Measurements from ENCODE around the gene RFTN1.
A peak's percentile ranks its signal among the peaks of the same experiment; 100 is the strongest.

The RFTN1 gene

DNA sequence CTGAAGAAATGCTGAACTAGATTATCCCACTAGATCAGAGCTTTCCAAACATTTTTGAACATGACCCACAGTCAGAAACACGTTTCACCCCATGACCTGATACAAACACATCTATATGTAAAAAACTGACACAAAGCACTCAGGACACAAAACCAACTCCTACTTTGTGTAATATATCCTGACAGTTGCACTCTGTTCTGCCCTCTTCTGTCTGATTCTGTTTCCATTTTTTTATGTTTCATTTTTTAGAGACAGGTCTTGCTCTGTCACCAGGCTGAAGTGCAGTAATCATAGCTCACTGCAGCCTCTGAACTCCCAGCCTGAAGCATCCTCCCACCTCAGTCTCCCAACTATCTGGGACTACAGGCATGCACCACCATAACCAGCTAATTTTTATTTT is 15.8 kb upstream of the RFTN1 start:
- no peak for DNase-seq (ENCODE audit: low read depth in 3 of 3)

DNA sequence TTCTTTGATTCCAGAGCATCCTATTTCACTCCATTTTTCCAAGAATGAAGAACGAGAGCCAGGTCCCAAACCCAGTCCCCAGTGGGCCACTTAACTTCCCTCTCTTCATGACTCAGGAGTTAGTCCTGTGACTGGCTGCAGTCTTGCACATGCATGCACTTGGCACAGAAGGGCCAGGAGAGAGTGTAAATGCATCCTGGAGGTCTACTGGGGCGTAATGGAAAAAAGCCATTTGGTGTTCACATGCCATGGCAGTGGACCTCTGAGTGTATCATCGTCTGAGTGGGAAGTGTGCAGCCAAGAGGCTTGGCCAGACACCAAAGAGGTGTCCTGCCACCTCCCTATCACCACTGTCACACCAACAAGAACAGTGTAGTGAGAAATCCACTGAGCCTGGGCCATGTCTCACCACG is 15.1 kb upstream of the RFTN1 start:
- DNase-seq (ENCODE audit: low read depth in 3 of 3): no peak

DNA sequence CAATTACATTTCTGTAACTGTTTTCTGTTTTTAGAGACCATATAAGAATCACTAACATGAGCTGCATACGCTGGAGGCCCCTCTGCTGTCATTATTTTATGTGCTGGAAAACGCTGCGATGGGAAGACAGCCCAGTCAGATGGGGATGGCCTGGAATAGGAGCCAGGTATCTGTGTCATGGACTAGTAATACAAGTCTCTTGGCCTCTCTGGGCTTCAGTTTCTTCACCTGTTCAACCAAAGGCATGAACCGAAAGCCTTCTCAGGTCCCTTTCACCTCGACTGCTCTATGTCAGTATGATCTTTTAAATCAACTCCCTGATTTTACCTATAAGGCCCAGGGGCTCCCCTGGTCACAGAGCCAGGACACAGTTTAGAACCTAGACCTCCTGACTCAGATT is 14.6 kb upstream of the RFTN1 start:
- no peak for DNase-seq (ENCODE audit: low read depth in 3 of 3)

DNA sequence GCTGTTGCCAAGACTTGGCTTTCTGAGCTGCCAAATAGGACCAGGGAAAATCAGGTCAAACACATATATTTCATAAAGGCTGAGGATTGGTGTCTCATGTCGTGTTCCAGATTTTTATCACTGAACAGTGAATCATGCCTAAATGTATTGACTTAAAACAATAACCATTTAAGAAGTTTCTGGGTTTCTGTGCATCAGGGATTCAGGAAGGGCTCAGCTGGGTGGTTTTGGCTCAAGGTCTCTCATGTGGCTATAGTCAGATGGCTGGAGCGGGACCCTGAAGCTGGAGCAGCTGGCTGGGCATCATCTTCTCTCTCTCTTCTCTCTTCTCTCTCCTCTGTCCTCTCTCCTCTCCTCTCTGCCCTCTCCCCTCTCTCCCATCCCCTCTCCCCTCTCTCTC is 10.7 kb upstream of the RFTN1 start:
- DNase-seq (ENCODE audit: low read depth in 3 of 3): no peak

DNA sequence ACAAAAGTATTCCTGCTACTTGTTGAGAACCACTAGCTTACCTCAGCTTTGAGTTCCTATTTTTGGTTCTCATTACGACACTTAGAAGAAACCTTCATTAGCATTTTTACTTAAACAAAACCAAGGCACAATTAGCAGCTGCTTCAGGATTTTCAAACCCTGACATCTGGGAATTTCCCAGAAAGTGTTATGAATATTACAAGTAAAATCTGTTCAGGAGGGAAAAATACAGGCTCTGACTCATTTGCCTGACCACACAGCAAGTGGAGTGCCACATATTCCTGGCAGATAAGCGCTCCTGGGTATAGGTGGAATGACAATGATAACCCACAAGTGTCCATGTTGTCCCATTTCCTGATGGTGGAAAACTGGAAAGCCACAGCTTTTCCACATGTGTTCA is 10.3 kb upstream of the RFTN1 start:
- DNase-seq (ENCODE audit: low read depth in 3 of 3): no peak

DNA sequence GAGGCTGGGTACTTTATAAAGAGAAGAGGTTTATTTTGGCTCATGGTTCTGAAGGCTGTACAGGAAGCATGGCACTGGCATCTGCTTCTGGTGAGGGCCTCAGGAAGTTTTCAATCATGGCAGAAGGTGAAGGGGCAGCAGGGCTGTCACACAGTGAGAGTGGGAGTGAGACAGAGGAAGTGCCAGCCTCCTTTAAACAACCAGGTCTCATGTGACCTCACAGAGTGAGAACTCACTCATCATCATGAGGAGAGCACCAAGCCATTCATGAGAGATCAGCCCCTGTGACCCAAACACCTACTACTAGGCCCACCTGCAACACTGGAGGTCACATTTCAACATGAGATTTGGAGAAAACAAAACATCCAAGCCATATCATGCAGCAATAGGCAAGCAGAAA is 9.3 kb upstream of the RFTN1 start:
- DNase-seq (ENCODE audit: low read depth in 3 of 3): no peak

DNA sequence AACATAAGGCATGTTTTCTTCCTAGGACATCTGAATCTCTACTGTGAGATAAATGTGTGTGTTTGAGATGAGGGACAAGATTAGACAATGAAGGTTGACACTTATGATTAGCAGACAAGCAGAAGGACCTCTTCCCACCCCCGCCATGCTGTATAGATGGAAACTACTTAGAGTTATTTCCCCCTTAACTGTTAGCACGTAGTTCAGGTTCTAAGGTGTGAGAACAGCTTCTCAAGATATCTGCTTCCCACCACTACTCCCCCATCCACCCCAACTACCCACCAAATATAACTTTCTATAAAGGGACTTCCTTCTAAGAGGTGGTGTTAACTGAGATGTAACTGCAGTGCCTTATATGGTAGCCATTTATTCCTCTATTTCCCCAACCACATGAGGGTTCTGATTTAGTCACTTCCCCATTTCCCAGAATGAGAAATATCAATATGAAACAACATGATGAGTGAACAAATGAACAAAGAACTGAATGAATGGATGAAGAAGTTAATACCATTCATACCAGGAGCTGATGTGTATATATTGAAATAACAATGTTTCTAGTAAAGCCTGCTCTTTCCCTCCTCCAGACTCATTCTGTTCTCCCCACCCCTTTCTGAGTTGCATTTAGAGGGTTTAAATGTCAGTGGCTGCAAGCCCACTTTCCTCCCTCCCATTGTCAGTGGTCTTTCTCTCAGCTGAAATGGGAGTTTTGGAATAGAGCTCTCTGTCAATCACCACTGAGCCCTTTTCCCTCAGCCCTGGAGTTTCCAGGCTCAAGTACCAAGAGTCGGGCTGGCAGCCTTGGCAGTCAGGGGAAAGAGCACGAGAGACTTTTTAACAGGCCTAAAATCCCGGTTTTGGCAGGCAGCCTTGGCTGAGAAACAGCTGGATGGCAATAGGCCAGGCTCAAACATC is 7.7 kb upstream of the RFTN1 start:
- no peak for DNase-seq (ENCODE audit: low read depth in 3 of 3)

DNA sequence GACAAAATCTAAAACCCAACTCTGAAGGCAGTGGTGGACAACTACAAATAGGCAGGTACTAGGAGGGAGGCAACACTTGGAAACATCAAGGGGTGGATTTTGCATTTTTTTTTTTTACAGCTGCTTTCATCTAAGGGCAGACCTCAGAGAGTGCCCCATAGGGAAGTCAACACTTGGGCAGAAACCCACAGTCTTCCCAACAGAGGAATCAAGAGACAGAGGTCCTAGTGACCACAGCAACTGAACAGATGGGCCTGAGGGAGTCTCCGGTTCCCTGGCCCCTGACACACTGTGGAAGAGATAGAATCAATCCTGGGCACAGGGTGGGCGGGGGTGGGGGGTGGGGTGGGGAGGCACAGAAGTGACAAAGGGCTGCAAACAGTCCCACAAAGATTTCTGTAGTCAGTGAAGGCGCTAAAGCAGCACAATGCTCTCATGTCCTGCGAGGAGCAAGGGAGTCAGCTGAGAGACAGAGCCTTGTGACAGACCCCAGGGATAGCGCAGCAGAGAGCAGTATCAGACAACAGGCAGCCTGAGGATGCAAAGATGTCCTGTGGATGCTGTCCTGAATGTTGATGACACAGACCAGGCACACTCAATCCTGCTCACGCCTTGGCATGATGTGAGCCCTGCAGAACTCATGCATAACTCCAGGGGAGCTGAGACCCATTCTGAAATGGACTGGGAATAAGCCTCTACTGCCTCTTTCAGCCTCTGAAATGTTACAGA is 6.9 kb upstream of the RFTN1 start:
- DNase-seq (ENCODE audit: low read depth in 3 of 3): no peak

DNA sequence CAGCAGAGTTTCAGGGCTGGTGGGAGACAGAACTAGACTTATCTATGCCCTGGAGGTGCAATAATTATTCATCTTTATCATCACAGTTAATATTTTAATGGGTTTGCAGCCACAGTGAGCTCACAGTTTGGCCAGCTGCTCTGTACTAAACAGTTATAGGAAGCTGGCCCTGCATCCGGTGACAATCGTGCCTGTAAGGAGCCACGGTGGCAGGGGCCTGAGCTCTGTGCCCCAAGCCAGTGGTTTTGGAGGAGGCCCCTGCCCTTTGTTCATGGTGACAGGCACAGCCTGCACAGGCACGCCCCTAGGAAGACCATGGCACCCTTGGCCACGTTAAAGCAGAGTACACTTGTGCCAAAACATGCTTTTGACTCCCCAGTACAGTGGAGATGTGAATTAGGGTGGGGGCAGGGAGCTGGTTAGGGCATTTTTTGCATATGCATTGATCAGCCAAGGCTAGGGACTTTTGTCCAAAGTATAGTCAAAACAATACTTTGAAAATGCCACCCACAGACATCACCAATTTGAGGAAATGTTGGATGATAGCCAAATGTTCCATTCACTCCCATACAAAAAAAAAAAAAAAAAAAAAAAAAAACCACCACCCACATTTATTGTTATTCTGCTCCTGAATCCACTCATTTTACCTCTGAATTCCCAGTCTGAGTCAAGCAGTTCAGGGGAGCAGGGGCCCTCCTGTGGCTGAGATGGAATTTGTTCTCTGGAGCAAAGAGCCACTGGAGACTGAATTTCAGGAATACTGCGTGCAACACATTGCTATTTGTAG is 3.4 kb upstream of the RFTN1 start:
- DNase-seq (ENCODE audit: low read depth in 3 of 3): no peak

DNA sequence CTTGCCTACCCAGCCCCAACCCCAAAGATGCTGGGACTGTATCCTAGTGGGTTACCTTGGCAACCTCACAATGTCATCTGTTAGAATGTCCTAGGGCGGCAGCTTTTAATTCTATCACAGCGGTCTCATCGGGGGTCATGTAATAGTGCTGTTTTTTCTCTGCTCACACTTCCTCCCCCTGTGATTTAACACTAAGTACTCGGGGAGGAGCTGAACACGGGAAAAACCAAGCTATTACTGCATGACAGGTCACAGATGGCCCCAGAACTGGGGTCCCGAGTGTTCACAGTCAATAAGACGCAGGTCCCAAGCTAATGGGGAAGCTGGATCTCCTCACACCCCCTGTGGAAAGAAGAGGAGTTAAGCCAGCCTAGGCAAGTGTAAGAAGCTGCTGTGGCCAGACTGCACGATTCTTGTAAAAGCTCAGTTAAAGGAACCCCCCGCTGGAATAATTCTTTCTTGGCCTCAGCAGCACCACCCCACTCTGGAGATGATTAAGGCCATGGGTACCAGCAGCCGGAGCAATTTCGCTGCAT is 2.5 kb upstream of the RFTN1 start:
- no peak for DNase-seq (ENCODE audit: low read depth in 3 of 3)

DNA sequence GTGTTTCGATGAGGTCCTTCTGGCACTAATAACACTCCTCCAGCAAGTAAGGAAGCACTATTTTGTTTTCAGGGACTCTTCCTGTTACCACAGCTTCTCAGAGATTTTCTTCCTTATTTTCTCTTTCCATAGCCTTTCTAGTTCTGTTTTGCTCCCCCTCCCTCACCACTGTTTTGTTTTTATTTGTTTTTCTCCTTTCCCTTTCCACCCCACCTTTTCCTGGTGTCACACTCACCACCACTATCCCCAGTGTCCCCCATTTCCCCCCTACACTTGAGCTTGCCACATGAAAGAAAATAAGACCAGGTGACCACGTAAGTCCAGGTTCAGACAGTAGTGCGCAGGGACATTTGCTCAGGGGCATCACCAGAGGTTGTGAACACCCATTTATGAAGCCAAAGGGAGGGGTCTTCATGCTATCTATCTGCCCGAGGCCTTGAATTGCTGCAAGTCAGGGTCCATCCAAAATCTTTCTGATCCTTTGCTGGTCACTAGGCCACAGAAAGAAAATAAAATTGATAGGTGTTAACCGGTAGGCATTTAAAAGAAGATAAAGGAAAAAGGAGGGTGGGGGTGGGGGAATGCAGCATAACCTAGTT is 1.4 kb upstream of the RFTN1 start:
- DNase-seq (ENCODE audit: low read depth in 3 of 3): no peak

DNA sequence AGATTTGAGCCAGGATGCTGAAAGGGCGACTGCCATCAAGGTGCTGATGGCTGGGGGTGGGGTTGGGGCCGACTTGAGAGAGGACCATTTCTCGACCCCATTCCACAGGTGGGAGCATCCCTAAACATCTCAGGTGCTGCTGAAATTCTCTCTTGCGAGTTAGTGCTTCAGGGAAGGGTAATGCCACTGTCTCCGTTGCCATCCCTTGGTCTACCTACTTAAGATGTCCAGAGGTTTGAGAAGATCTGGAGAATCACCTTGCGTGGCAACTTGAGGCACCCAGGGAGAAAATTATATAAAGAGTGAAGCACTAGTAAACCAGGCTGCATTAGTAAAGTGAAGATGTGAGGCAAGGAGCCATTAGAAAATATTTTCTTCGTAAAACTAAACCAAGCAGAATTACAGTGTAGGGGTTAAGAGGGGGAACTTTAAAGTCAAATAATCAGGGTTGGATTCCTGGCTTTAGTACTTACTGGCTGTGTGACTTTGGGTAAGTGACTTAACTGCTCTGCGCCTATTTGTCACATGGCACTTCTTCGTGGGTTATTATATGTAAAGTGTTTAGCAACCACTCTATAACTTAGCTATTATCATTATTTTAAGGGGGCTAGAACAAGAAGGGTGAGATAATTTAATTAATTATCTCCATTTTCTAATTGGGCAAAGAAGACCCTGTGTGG is 662 bp upstream of the RFTN1 start:
- no peak for DNase-seq (ENCODE audit: low read depth in 3 of 3)

DNA sequence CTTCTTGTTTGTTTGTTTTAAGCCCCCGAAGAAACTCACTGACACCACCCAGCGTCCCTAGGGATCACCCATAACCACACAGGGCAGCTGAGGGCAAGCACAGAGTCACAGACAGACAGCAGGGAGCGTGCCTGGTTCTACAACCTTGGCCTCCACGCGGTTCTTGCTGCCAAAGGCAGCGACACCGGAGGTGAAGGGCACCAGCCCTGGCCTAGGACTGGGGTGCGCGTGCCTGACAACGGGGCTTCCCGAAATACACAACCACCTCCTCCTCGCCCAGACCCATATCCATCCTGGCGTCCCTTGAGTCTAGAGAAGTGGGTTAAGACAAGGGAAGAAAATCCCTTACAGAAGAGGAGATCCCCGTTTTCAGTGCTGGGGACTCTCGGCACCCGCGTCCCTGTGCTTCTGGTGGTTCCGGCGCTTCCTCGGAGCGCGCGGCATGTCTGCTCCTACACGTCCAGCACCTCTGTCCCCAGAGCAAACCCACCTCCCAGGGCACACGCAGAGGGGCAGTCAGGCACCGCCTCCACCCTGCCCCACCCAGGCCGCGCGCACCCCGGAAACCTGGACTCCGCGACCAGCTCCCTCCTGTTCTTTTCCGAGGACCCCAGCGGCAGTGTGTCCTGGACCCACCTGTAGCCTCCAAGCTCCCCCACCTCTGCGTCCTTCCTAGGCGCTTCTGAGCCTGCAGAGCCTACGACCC is 911 bp downstream of the RFTN1 start:
- no peak for DNase-seq (ENCODE audit: low read depth in 3 of 3)

DNA sequence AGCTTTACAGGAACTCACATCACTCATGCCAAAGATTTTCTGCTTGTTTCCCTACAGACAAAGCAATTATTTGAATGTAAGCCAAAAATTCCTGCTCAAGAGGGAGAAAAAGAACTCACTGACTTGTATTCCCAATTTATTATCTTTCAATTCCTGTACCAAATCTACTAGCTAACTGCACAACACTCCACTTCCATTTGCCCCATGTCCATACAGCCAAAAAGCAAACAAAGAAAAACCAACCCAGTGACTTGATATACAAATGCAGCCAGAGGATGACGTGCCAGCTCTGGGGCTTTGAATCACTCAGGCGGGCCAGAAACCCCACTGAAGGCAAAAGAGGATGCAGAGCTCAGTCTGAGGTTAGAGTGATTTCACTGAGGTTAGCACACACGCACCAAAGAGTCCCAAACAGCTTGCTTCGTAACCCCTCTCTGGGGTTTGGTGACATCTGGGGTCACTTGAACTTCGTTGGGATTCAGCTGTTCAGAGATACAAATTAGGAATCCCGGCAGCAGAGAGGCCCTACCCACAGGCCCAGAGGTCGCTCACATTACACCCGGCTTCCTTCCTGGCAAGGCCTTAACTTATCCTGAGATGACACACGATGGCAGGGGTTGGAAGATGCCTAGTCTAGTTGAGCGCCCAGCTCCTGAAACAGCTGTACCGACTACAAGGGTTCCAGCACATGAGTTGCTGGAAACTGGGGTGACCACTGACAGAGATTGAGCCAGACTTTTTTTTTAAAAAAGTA is 1.6 kb downstream of the RFTN1 start:
- peak in 2 of 3 donors; percentile 65 to 80 for DNase-seq (ENCODE audit: low read depth in 3 of 3)

DNA sequence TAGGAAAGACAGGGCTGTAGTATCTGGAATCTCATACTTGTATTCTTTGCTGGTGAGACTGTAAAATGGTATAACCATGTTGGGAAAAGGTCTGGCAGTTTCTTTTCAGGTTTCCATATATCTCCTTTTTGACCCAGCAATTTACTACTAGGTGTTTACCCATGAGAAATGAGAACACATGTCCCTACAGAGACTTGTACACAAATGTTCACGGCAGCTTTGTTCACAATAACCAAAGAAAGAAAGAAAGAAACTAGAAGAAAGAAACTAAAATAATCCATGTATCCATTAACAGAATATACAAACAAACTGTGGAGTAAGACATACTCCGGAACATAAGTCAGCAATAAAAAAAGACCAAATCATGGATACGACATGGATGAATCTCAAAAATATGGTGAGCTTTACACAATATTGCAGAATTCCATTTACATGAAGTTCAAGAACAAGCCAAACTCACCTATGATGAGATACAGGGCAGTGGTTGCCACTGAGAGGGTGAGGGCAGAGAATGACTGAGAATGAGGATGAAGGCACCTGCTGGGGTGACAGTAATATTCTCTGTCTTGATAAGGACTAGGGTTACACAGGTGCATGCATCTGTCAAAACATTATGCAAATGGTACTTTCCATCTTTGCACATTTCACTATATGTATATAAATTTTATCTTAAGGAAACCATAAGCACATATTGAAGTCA is 2.7 kb downstream of the RFTN1 start:
- no peak for DNase-seq (ENCODE audit: low read depth in 3 of 3)

DNA sequence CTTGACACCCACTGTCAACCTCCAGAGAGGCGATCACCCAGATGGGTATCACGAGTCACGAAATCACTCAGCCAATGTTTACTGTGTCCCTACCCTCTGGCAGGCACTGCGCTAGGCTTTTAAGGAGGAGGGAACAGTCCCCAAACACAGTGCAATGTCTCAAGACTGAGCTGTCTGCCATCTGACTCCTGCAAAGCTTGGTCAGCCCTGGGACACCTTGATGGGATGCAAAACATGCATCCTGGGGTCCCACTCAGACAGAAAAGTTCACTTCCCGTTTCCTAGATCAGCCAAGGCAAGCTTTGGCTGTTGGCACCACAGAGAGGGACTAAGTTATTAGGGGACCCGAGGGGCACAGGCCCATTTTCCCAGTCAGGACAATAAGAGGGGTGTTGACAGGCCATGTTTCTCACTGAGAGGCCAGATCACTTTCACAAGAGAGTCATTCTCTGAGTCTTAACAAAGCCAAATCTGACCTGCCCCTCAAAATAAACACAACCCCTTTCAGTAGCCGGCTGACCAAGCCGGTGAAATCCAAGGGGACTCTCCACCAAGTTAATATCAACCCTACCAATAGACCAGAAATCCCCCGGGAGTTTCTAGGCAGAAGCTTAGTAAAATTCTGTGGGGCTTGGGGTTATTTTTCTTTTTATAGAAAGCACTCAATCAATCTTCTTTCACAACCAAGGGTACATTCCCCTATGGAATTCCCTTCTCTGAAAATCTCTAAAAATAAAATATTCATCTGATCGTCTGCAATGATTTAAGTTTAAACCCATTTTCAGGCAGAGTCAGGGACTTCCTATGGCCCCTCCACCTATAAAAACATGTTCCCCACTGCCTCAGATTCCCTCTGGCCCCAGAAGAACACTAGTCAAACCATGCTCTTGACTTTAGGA is 3.5 kb downstream of the RFTN1 start:
- no peak for DNase-seq (ENCODE audit: low read depth in 3 of 3)

DNA sequence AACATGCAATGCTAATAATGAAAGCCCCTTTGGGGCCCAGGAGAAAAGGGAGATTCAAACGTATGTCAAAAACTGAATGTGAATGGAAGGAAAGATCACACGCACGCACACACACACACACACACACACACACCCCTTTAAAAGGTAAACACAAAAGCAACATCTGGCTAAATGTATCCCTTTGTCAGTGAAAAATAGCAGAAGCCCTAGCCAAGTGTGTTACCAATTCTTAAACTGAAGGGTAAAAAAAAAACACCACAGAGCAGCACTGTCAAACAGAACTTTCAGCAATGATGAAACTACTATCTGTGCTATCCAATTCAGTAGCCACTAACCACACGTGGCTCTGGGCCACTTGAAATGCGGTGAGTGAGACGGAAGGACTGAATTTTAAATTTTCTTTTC is 4.9 kb downstream of the RFTN1 start:
- no peak for DNase-seq (ENCODE audit: low read depth in 3 of 3)

DNA sequence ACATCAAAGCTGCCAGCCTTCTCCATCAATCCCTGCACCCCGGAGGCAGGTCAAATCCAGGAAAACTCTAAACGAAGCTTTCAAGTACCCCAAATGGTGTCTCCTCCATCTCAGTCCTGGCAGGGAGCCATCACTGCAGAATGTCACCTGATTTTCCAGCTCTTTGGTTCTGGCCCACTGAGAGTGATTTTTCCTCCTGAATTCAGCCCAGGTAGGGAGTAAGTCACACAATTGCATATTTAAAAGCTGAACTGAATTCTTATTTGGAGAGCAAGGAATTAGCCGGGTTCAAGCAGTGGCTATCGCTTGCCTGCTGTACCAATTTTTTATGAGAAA is 5.3 kb downstream of the RFTN1 start:
- no peak for DNase-seq (ENCODE audit: low read depth in 3 of 3)
